ENCODE data around the gene GPX6. TPM values are rescaled to one million over a fixed set of nuclear protein-coding genes. Genes with fewer than 3 reads are reported as not detected.

The GPX6 gene
- polyA plus RNA-seq, 3 donors, result not detected

GRCh38 chr6:28485482-28485881 is 30.1 kb downstream of the GPX6 start:
- Histone ChIP-seq H3K36me3 (replicated peaks in 1 of 2; ENCODE audit: control insufficient read depth in 1 of 2, insufficient read depth in 2 of 2, low read length in 2 of 2) (no peaks in the 10 kb centered on the region), H3K9me3 (replicated peaks in 1 of 2; ENCODE audit: control insufficient read depth in 1 of 2, insufficient read depth in 1 of 2, low read length in 2 of 2) (peaks cover 0 to 4% of the 10 kb centered on the region in 2 donors), H3K27ac (ENCODE audit: low read depth in 1 of 2, low read length in 2 of 2) (no peak overlapping the region), H3K4me2 (replicated peaks; ENCODE audit: extremely low read depth, low read length, poor library complexity, severe bottlenecking) (no peak overlapping the region), H2AFZ (ENCODE audit: insufficient read depth, low read depth, low read length, poor library complexity, severe bottlenecking) (no peak overlapping the region), H3K27me3 (ENCODE audit: control insufficient read depth in 2 of 2, insufficient read depth in 2 of 2, low read length in 2 of 2) (peaks cover 31 to 40% of the 10 kb centered on the region in 2 donors), H4K20me1 (ENCODE audit: insufficient read depth, low read length) (no peaks in the 10 kb centered on the region), H3K9ac (ENCODE audit: insufficient read depth, low read length, poor library complexity, severe bottlenecking) (no peak overlapping the region), H3K79me2 (ENCODE audit: insufficient read depth, low read length) (no peaks in the 10 kb centered on the region), H3K4me1 (ENCODE audit: control insufficient read depth in 1 of 2, insufficient read depth in 2 of 2, low read length in 2 of 2) (peaks cover 0 to 4% of the 10 kb centered on the region in 2 donors), H3K4me3 (replicated peaks in 1 of 3; ENCODE audit: low read depth in 2 of 3, low read length in 3 of 3) (no peak overlapping the region)
- Mint-ChIP-seq H3K4me1 (peaks cover 12% of the 10 kb centered on the region), H3K36me3 (no peaks in the 10 kb centered on the region), H3K9me3 (peaks cover 3 to 16% (median 8%) of the 10 kb centered on the region in 7 donors), H3K27me3 (ENCODE audit: low read depth in 3 of 3) (peaks cover 27 to 50% (median 32%) of the 10 kb centered on the region in 3 donors), H3K27ac (no peak overlapping the region), H3K4me3 (peak overlapping the region in 1 of 2 donors; percentile 26)
- intact Hi-C loops (cut with micrococcal nuclease), result no loop called here
- no peak for TF ChIP-seq CTCF (IDR thresholded peaks at IDR 0.05)
- 100% methylated on average over 1 of the region's 3 CpGs for WGBS (ENCODE audit: insufficient coverage)
- DNase-seq, result no peak

GRCh38 chr6:28480253-28480932 is 35.2 kb downstream of the GPX6 start:
- no peak overlapping the region for H2AFZ ChIP-seq (ENCODE audit: insufficient read depth, low read depth, low read length, poor library complexity, severe bottlenecking)
- no peaks in the 10 kb centered on the region for H3K79me2 ChIP-seq (ENCODE audit: insufficient read depth, low read length)
- no peak overlapping the region for H3K9ac ChIP-seq (ENCODE audit: insufficient read depth, low read length, poor library complexity, severe bottlenecking)
- H3K4me2 ChIP-seq (replicated peaks; ENCODE audit: extremely low read depth, low read length, poor library complexity, severe bottlenecking), result no peak overlapping the region
- H4K20me1 ChIP-seq (ENCODE audit: insufficient read depth, low read length), result no peaks in the 10 kb centered on the region
- Mint-ChIP-seq H3K4me3 (no peak overlapping the region), H3K4me1 (no peaks in the 10 kb centered on the region), H3K27ac (no peak overlapping the region), H3K36me3 (no peaks in the 10 kb centered on the region), H3K9me3 (peaks cover 0 to 9% (median 3%) of the 10 kb centered on the region in 7 donors), H3K27me3 (ENCODE audit: low read depth in 3 of 3) (peaks cover 28 to 56% (median 34%) of the 10 kb centered on the region in 3 donors)
- H3K27ac ChIP-seq (ENCODE audit: low read depth in 1 of 2, low read length in 2 of 2), result no peak overlapping the region
- intact Hi-C loops (cut with micrococcal nuclease), result no loop called here
- TF ChIP-seq CTCF (IDR thresholded peaks at IDR 0.05), result no peak
- H3K27me3 ChIP-seq (ENCODE audit: control insufficient read depth in 2 of 2, insufficient read depth in 2 of 2, low read length in 2 of 2), result peaks cover 38 to 42% of the 10 kb centered on the region in 2 donors
- WGBS (ENCODE audit: insufficient coverage), result no CpG with 5 or more reads among the region's 9 CpGs
- no peaks in the 10 kb centered on the region for H3K4me1 ChIP-seq (ENCODE audit: control insufficient read depth in 1 of 2, insufficient read depth in 2 of 2, low read length in 2 of 2)
- no peaks in the 10 kb centered on the region for H3K36me3 ChIP-seq (replicated peaks in 1 of 2; ENCODE audit: control insufficient read depth in 1 of 2, insufficient read depth in 2 of 2, low read length in 2 of 2)
- no peak overlapping the region for H3K4me3 ChIP-seq (replicated peaks in 1 of 3; ENCODE audit: low read depth in 2 of 3, low read length in 3 of 3)
- no peak for DNase-seq
- peaks cover 0 to 3% of the 10 kb centered on the region in 2 donors for H3K9me3 ChIP-seq (replicated peaks in 1 of 2; ENCODE audit: control insufficient read depth in 1 of 2, insufficient read depth in 1 of 2, low read length in 2 of 2)

Data from CD14-positive monocyte (primary cell).